GM12874 (cell line): ENCODE measurements around the gene HGS.

Experiments used
- CTCF ChIP-seq: IDR thresholded peaks from 2 replicates; pipeline ENCODE4 v1.5.1; 2011; ENCODE audit warnings: low read depth, mild to moderate bottlenecking, control low read depth, low read length, moderate library complexity; ENCODE audit not compliant: insufficient read depth

The HGS gene

GRCh38 chr17:81672954-81673353, 10.9 kb upstream of the HGS start:
- TF ChIP-seq CTCF, result no peak

- TF ChIP-seq CTCF, result no peak
Measured at GRCh38 chr17:81673561-81674258, 10.1 kb upstream of the HGS start.

- peak; percentile 41 for TF ChIP-seq CTCF
Measured at GRCh38 chr17:81675515-81676221, 8.1 kb upstream of the HGS start.

DNA sequence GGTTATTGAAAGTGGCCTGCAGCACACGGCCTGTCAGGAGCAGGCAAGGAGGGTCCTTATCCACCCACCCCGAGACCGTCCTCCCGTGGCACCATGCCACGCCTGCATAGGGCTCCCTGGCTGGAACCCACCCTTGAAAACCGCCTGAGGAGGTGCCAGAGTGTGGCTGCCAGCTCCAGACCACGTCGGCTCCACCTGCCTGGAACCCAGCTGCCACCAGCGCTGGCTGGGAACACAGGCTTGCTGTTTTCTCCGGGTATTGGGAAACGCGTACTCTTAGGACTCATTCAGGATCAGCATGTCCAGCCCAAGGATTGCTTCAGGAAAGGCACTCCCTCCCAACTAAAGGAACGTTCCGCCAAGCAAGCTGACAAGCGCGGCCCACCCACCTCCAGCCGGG, 6.9 kb upstream of the HGS start:
- TF ChIP-seq CTCF, result no peak

- TF ChIP-seq CTCF, result no peak
Measured at GRCh38 chr17:81680150-81680549, 3.7 kb upstream of the HGS start.

- TF ChIP-seq CTCF, result no peak
Measured at GRCh38 chr17:81681672-81682071, 2.1 kb upstream of the HGS start.

DNA sequence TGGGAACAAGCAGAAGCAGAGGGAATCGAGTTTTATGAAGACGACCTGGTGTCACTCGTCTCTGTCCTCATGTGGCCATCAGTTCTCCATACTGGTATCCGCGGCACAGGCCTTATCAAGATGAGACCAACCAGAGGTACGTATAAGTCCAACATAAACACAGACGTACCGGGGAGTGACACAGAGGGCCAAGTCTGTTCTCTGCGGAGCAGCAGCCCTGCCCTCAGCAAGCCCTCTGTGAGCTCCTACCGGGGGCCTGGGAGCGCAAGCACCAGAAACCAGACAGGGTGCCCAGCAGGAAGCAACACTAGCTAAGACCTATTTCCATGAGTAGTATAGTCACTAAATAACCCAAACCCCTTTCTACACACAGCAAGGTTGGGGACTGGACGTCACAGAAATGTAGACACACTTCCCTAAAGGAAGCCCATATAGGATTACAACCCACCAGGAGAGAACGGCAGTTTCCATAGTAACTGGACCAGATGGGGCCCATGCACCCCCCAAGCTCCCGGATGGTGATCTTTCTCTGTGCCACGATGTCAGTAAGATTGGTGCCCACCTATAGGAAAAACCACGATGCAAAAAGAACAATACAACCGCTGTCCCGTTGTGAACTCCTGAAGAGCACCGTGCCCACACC, 1.1 kb upstream of the HGS start:
- TF ChIP-seq CTCF, result no peak
